HG03469 (cell line): Measurements from ENCODE around the gene NR0B1.

Experiments used
- ATAC-seq: cut with Tn5 transposase; IDR thresholded peaks from one replicate; pipeline ENCODE4 v1.9.1; 2021; ENCODE audit warnings: mild to moderate bottlenecking, moderate library complexity, moderate number of reproducible peaks; ENCODE audit not compliant: unreplicated experiment

The NR0B1 gene, protein sequence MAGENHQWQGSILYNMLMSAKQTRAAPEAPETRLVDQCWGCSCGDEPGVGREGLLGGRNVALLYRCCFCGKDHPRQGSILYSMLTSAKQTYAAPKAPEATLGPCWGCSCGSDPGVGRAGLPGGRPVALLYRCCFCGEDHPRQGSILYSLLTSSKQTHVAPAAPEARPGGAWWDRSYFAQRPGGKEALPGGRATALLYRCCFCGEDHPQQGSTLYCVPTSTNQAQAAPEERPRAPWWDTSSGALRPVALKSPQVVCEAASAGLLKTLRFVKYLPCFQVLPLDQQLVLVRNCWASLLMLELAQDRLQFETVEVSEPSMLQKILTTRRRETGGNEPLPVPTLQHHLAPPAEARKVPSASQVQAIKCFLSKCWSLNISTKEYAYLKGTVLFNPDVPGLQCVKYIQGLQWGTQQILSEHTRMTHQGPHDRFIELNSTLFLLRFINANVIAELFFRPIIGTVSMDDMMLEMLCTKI

DNA sequence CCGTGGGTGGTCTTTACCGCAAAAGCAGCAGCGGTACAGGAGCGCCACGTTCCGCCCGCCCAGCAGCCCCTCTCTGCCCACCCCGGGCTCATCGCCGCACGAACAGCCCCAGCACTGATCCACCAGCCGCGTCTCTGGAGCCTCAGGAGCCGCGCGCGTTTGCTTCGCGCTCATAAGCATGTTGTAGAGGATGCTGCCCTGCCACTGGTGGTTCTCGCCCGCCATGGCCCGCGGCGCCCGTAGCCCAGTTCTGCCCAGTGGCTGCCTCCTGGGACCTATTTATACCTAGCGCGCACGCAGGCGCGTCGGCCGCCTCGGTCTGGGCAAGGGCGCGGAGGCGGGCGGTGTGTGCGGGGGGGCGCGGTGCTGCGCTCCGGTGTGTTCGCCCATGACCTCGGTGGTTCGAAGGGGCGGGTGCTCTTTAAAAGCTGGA is at the start of gene NR0B1:
NR0B1 (minus strand) TSS at position 252 of the 433 bp plus-strand sequence; CDS start at position 225, 27 bp downstream.
- no peak for ATAC-seq

DNA sequence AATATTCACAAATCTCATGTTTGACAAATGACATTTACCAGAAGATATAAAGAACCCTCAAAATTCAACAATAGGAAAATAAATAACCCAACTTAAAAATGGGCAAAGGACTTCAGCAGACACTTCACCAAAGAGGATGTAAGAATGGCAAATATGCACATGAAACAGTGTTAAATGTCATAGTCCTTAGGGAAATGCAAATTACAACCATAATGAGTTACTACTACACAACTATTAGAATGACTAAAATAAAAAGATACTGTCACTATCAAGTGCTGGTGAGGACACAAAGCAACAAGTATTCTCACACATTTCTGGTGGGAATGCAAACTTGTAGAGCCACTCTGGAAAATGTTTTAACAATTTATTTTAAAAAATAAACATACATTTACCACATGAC is 40.8 kb upstream of the NR0B1 start:
- ATAC-seq, result no peak

DNA sequence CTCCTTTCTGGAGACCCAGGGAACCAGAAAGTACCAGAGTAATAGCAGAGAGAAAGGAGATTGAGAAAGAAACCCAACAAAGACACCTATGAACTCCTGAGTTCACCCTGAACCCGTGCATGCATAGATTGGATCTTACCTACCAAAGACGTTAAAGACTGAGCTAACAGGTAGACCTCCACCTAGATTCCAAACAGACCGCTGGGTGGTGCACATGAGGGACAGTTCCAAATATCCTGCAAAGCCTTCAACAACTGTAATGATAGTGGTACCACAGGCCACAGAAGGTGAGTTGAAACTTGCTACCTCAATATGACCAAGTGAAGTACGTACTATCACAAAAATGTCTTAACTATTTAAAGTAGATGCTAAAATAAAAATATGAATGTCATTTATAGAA is 34.0 kb upstream of the NR0B1 start:
- no peak for ATAC-seq

DNA sequence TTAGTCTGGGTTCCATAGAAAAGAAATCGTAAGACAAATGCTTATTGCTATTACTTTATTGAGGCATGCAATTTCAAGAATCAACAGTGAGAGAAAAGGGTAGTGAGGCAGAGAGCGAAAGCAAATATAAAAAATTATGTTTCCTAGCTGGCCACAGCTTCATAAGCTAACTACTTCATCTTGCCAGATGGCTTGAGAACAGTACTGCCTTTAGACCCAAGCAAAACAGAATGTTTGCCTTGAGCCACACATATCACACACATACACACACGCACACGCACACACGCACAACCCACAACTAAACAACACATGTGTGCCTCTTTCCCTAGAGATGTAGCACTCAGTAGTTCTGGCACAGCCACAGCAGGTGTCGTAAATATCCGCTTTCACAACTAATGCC is 31.6 kb upstream of the NR0B1 start:
- no peak for ATAC-seq

DNA sequence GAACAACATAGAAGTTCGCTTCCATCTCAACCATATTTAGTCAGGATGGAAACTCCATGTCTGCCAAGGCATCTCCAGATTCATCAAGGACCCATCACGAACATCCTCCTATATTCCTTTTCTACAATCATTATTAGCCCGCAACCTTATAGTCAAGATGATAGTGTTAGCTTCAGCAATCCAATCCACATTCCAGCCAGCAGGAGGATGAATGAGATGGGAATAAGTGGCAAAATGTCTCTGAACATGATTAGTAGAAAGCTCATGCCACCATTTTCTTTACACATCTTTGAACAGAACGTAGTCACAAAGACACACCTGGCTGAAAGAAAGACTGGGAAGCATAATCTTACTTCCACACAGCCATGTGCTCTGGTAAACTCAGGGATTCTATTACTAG is 18.6 kb upstream of the NR0B1 start:
- ATAC-seq, result no peak

DNA sequence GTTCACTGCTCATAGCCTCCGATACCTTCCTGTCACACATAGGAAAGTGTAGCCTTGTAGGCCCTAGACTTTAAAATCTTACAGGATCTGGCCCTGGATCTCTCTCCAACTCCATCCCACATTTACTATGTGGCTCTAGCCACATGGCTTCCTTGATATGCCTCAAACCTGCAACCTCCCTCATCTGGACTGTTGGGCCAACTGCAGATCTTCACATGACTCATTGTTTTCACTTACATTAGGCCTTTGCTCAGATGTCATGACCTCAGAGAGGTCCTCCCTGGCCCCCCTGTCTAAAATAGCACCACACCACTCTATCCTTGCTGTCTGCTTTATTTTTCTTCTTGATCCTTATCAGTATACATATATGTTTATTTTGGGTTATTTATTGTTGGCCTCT is 8.1 kb upstream of the NR0B1 start:
- ATAC-seq, result no peak

DNA sequence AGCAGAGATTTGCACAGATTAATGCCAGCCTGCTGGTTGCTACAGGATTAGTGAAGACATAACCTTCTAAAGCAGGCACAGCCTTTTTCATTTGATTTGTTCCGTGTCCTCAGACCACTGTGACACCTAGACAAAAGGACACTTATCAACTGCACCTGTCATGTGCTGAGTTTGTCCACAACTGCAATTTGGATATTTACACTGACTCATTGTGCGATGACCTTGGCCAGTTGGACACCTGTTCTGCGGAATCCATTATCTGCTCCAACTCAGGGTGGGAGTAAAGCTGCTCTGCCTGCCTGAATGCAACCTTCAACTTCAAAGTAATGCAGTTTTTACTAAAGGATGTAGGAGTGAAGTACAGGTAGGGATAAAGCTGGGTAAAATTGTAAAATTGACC is 4.1 kb upstream of the NR0B1 start:
- ATAC-seq, result no peak

DNA sequence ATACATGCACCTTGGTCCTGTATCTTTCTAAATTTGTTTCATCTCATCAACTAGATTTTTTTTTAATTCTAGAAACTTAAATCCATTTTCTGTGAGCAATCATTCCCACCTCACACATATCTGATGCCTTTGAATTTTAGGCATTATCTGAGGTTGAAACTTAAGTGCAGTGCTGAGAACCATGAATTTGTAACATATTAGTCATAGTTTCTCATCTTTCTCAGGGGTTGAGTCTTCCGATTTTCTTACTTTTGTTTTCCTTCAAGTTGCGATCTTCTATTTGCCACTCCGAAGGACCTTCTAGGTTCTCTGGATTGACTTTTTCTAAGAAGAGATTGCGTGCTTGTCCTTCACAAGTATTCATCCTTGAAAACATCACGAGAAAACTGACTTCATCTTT is 3.7 kb upstream of the NR0B1 start:
- ATAC-seq, result no peak

DNA sequence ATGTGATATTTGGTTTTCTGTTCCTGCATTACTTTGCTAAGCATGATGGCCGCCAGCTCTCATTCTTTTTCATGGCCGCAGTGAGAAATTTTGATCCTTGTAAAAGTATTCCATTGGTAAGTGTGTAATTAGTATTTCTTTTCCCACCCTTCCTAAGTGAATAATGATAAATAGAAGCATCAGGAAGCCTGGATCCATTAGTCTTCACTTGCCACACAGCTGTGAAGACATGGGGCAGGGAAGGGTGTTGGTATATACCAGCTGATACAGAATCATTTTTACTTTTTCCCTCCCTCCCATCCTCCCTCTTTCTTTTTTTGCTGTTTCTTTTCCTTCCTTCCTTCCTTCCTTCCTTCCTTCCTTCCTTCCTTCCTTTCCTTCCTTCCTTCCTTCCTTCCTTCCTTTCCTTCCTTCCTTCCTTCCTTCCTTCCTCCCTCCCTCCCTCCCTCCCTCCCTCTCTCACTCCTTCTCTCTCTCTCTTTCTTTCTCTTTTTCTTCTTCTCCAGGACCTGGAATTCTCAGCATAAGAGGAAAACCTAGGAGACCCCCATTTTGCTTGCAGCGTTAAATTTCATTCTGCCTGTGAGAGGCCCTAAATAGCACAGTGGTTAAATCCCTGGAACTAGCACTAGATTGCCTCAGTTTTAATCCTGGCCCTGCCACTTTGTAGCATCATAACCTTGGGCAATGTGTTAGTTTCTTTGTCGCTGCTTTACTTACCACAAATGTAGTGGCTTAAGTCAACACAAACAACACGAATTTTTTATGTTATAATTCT is 1.4 kb upstream of the NR0B1 start:
- no peak for ATAC-seq

DNA sequence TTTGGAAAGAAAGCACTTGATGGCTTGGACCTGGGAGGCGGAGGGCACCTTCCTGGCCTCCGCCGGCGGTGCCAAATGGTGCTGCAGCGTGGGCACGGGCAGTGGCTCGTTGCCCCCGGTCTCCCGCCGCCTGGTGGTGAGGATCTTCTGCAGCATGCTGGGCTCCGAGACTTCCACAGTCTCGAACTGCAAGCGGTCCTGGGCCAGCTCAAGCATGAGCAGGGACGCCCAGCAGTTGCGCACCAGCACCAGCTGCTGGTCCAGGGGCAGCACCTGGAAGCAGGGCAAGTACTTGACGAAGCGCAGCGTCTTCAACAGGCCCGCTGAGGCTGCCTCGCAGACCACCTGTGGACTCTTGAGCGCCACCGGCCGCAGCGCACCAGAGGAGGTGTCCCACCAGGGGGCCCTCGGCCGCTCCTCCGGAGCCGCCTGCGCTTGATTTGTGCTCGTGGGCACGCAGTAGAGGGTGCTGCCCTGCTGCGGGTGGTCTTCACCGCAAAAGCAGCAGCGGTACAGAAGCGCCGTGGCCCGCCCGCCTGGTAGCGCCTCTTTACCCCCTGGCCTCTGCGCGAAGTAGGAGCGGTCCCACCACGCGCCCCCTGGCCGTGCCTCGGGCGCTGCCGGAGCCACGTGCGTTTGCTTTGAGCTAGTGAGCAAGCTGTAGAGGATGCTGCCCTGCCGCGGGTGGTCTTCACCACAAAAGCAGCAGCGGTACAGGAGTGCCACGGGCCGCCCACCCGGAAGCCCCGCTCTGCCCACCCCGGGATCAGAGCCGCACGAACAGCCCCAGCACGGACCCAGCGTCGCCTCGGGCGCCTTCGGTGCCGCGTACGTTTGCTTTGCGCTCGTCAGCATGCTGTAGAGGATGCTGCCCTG is 689 bp downstream of the NR0B1 start:
- no peak for ATAC-seq

DNA sequence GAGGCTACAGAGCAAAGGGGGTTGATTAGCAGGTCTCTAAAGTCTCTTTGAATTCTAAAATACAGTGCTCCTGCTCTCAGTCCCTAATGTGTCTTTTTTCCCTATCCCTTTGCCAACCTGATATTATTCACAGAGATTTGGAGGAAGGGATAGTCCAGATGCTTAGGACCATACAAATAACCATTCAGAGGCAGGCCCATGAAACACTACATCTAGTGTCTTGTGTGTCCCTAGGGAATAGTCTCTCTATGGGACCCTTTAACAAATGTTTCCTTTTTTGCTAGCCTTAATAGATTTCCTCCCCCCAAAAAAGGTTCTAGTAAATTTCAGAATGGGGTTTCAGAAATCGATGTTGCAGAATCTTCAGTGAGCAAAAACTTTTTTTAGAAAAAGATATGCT is 1.7 kb downstream of the NR0B1 start:
- ATAC-seq, result no peak

DNA sequence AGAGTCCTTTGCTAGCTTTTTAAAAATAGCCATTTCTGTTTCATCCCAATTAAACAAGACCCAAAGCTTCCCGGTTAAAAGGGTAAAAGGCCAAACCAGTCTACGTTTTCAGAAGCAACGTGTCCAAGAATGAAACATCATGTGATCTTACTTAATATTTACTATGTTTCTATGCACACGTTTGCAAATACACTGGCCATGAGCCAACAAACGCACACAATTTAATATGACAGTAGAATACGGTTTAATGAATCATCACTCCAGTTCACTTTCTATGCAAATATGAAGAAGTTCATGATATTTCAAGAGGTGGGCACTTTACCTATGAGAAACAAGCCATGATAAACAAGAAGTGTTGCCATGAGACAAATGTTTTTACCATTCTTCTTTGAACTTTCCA is 4.3 kb downstream of the NR0B1 start:
- ATAC-seq, result no peak

DNA sequence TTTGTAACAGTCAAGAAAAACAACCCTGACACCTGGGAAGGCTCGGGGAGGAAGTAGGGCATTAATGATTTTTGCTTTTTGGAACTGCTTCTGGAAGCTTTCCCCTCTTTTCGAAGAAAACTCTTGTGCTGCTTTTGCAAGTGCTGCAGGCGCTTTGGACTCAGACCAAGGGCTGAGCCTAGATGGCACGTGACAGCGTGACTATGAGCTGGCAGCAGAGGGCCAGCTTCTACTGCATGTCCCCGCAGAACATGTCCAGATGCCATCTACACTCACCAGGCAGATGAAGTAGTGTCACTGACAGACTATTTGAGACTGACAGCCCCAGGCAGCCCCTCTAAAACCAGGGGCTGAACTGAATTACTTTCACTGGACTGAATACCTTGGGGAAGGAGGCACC is 6.2 kb downstream of the NR0B1 start:
- ATAC-seq, result no peak

DNA sequence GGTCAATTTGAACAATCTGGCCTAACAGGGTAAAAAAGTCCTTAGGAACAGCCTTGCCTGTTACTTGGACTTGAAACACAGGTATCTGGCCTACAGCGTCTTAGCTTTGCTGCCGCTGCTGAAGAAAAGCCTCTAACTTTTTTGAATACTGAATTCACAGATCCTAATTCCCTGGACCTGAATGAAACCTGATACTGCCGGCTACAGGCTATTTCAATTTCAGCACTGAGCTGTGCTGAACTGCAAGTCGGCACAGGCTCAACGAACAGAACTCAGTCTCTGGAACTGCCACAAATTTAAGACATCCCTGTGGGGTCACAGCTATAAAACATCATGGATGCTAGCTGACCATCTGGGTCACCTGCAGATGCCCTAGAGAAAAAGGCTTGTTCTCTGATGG is 7.2 kb downstream of the NR0B1 start:
- ATAC-seq, result no peak

DNA sequence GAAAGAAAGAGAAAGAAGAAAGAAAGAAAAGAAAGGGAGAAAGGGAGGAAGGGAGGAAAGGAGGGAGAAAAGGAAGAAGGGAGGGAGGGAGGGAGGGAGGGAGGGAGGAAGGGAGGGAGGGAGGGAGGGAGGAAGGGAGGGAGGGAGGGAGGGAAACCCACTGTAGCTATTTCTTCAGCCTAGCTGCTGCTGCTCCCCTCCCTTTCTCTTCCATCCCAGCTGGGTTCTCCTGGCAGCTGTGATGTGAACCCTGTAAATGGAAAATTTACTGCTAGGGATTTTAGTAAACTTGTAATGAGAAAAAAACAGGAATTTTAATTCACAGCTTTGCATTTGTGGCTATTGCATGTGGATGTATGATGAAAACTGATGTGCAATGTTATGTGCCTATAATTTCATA is 8.0 kb downstream of the NR0B1 start:
- no peak for ATAC-seq

DNA sequence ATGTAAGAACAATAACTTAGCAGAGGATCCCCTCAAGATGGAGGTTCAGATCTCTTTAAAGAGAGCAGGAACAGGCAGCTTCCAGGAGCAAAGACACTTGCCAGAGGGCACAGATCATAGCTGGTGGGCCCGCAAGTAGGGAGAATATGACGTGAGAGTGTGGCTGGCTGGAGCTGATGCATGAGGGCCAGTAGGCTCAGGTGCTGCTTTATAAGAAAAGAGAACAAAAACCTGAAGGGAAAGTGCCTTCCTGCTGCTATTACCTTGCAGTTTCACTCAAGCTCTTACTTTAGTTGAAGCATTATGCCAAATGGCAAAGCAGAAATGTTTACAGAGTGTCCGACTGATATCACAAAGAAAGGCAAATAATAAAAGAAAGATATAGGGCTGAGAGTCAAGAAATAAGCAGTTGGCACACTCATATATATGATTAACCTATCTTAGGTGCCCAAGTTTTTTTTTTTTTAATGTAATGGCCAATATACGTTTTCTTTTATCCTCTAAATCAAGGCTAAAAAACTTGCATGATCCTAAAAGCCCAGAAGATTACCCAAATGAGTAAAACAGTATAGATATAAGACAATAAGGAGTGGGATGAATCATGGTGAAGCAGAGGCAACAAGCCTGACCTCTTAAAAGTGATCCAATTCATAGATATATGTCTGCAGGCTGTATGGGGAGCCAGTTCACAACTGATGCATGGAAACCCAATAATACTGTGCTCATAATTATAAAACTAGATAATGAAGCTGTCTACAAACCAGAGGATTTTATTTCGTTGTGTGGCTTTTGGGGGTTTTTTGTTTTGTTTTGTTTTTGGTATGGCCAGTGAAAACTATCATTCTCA is 12.6 kb downstream of the NR0B1 start:
- ATAC-seq, result no peak

DNA sequence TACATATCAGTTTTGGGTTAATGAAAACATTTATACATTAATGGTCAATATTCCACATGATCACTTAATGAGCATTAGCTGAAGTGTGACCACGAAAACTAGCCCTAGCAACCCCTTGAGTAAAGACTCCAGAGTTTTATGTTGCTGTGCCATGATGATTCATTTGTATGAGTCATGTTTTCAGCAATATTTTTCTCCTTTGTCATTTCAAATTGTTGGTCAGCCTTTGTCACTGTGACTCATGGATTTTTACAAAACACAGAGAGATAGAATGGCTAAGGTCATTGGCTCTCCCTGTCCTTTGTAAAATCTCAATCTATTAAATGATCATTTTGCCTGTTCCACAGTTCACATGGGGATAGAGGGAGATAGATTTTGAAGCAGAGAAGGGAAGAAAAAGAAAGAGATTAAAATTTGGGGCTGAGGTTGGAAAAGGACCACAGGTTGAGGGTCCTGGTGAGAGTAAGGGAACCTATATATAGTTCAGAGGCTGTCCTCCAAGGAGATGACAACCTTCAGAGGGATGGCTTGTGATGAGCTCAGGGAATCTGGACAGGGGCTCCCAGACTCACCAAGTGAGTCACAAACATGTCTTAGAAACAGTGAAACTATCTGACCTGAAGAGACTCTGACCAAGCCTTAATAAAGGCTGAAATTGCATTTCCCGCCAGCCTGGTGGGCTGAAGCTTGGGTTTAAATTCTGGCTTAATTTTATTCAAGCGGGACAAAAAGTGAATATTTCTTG is 25.6 kb downstream of the NR0B1 start:
- ATAC-seq, result no peak

DNA sequence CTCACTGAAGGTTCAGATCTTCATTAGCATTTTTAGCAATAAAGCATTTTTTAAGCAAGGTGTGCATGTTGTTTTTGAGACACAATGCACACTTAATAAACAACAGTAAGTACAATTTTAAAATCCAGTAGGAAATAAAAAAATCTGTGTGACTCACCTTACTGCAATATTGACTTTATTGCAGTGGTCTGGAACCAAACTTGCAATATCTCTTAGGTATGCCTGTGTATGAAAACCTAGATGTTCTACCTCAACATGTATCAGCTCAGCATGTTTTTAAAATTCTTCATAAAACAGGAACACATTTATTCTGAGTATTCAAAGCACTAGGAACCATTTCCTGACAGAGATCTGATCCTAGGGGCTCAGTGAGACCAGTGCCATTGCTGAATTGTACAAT is 26.7 kb downstream of the NR0B1 start:
- no peak for ATAC-seq

DNA sequence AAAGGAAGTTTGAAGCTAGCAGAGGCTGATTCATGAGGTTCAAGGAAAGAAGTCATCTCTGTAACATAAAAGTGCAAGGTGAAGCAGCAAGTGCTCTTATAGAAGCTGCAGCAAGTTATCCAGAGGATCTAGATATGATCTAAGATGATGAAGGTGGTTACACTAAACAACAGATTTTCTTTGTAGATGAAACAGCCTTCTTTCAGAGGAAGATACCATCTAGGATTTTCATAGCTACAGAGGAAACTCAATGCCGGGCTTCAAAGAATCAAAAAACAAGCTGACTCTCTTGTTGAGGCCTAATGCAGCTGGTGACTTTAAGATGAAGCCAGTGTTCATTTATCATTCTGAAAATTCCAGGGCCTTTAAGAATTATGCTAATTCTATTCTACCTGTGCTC is 28.8 kb downstream of the NR0B1 start:
- no peak for ATAC-seq

DNA sequence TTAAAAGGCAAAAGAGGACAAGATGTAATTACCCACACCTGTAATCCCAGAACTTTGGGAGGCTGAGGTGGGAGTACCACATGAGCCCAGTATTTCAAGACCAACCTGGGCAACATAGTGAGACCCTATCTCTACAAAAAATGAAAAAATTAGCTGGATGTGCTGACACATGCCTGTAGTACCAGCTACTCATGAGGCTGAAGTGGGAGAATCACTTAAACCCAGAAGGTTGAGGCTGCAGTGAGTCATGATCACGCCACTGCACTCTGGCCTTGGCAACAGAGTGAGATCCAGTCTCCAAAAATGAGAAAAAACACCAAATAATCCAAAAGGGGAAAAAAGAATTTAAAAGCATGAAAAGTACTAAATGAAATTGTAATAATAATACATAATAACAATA is 30.8 kb downstream of the NR0B1 start:
- no peak for ATAC-seq
